GM10847 (cell line): Measurements from ENCODE around the gene NOX4.

Experiments used
- POLR2A ChIP-seq: IDR thresholded peaks from 2 replicates; pipeline ENCODE4 v1.6.1; 2011; ENCODE audit not compliant: insufficient read length; ENCODE audit errors: extremely low read depth

The NOX4 gene

DNA sequence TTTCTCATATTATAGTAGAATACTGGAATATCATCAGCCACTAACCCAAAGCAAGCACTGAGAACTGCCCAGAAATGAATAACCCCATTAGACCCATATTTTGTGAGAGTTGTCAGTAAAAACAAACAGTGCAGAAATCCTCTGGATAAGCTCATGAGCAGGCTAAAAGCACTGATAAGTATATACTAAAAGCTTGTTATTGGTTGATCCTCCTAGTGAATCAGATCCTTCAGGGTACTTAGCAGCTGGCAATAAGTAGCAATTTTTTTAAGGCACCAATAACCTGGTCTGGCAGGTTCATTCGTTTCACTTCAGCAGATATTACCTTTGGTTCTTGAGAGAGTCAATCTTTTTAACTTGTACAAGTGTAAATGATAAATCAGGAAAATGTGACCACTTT, 1.2 kb downstream of the NOX4 start:
- TF ChIP-seq POLR2A: no peak

GRCh38 chr11:89487016-89487415, 4.2 kb downstream of the NOX4 start:
- no peak for TF ChIP-seq POLR2A

GRCh38 chr11:89484896-89485295, 6.3 kb downstream of the NOX4 start:
- no peak for TF ChIP-seq POLR2A

GRCh38 chr11:89477175-89477574, 14.0 kb downstream of the NOX4 start:
- no peak for TF ChIP-seq POLR2A

- no peak for TF ChIP-seq POLR2A
Observed at GRCh38 chr11:89463266-89463780, 27.9 kb downstream of the NOX4 start.

- no peak for TF ChIP-seq POLR2A
Observed at GRCh38 chr11:89458716-89459115, 32.5 kb downstream of the NOX4 start.

- no peak for TF ChIP-seq POLR2A
Observed at GRCh38 chr11:89457190-89457589, 34.0 kb downstream of the NOX4 start.

DNA sequence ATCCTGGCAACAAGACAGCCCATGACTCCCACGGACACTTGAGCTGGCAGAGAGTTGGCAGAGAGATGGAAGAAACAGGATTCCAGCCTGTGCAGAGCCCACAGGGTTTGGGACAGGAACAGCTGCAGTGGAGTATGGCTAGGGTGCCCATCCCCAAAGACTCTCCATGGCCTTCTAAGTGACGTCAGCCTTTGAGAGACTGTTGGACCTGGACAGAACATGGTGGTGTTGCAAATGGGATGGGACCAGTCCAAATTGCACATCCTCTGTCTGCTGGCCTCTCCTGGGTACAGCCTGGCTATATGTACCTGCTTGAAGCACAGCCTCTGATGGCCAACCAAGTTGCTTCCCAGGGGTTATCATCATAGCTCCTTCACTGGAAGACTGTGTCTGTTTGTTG, 34.5 kb downstream of the NOX4 start:
- no peak for TF ChIP-seq POLR2A

DNA sequence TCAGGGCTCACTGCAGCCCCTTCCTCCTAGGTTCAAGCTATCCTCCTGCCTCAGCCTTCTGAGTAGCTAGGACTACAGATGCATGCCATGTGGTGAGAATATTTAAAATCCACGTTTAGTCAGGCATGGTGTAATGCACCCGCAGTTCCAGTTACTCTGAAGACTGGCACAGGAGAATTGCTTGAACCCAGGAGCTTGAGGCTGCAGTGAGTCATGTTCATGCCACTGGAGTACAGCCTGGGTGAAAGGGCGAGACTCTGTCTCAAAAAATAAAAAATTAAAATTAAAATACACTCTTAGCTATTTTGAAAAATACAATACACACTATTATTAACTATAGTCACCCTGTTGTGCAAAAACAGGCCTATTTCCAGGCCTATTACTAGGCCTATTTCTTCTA, 38.4 kb downstream of the NOX4 start:
- TF ChIP-seq POLR2A: no peak

- TF ChIP-seq POLR2A: no peak
Observed at GRCh38 chr11:89447845-89448244, 43.3 kb downstream of the NOX4 start.

DNA sequence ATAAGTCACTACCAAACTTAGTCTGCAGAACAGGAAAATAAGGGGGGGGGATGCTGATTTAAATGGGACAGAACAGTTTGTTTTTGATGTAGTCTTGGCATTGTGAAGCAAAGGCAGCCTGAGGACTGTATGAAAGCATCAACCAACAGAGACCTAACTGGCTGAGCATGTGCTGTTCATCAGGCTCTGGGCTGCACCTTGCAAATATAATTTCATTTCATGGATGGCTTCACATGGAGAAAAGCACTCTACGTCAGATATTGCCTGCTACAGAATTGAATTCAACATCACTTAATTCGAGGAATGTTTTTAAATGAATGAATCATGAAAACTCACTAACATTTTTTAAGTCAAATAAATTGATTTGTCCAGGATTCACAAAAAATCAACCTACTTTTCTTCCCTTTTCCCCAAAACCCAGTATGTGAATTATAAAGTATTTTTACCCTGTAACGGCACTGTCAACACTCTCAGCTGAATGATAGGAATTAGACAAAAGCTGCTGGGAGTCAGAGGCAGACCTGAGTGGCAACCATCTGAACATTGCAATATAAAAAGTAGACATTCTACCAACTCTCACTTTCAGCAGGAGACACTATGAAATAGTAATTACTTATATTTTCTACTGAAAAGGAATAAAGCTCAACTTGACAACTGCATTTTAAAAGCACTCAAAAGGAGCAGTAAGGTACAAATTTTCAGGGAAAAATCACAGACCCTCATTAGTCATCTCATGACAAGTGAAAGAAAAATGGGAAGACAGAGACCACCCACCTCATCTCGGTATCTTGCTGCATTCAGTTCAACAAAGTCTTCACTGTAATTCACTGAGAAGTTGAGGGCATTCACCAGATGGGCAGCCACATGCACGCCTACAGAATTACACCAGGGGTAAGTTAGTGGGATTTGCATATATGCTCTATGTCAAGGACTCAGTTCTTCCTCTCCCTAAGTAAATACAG, 47.5 kb downstream of the NOX4 start:
- no peak for TF ChIP-seq POLR2A

- no peak for TF ChIP-seq POLR2A
Observed at GRCh38 chr11:89442801-89443200, 48.4 kb downstream of the NOX4 start.

DNA sequence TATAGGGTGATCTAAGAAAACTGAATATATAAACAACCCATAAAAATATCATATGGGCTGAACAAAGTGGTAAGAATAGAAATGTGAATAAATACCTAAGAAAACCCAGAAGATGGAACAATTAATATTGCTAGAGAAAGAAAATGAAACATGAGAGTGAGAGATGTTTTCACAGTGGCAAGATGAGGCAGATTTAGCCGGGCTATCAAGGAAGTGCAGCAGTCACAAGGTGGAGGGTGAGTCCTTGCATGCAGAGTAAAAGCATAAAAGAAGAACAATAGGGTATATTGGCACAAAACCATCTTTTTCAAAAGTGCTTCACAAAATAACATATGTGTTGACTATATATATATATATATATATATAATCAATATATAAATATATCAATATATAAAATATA, 49.6 kb downstream of the NOX4 start:
- no peak for TF ChIP-seq POLR2A

DNA sequence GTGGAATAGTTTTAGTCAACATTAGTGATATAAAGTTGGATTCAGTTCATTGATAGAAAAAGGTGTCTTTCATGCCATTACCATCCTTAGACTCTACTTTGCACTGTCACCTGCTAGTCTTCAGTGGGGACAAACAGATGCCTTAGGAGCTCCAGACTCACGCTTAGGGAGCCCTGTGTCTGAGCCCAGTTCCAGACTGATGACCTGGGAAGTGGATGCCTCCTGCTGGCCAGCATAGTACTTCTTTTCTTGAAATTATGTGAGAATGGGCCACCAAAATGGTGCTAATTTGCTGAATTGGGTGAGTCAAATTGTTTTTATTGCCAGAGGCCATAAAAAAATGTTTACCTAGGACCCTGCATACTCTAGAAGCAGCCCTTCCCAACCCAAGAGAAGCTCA, 53.9 kb downstream of the NOX4 start:
- no peak for TF ChIP-seq POLR2A

DNA sequence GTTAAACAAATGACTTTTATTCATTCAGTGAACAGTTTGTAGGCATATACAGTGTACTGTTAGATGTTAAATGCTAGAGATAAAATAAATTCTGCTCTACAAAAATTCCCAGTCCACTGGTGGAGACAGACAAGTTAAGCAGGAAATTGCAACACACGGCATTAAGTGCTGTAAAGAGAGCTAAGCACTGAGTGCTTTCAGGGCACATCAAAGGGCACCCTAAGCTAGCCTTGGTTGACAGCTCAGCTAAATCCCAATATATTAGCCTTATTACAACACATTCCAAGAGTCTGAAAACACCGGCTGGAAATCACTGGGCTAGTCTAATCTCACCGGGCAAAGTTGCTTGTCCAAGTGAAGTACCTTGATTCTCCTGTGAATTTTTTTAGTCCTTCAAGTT, 55.1 kb downstream of the NOX4 start:
- TF ChIP-seq POLR2A: no peak

DNA sequence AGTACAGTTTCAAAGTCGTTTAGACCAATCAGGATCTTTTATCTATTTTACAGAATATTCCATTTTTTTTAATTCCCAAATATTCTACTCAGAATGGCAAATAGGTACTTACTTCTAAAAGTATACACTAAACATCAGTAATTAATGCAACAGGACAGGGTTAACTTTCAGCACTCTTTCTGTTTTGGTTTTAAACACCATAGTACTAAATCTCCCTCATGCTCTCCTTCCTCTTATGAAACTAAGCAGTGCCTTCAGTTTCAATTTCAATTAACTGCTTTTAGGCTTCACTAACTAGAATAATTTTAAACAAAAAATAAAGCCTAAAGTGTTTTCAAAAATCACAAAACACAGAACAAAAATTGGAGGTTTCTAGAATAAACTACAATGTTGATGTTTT, 57.9 kb downstream of the NOX4 start:
- no peak for TF ChIP-seq POLR2A

- TF ChIP-seq POLR2A: no peak
Observed at GRCh38 chr11:89421718-89422117, 69.5 kb downstream of the NOX4 start.
